ENCODE measurements around the gene PXN.

DNA sequence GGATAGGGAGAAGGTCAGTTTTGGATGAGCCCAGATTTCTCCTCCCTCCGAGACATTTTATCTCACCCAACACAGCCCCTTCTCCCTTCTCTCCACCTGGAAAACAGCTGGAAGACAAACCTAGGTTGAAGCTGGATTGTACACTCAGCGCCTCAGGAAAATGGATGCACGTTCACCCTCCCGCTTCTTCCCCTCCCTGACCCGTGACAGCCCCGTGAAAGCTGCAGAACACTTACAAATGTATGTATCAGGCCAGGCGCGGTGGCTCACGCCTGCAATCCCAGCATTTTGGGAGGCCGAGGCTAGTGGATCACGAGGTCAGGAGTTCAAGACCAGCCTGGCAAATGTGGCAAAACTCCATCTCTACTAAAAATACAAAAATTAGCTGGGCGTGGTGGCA is 22.0 kb upstream of the PXN start:
- TF ChIP-seq, protein P1, sequence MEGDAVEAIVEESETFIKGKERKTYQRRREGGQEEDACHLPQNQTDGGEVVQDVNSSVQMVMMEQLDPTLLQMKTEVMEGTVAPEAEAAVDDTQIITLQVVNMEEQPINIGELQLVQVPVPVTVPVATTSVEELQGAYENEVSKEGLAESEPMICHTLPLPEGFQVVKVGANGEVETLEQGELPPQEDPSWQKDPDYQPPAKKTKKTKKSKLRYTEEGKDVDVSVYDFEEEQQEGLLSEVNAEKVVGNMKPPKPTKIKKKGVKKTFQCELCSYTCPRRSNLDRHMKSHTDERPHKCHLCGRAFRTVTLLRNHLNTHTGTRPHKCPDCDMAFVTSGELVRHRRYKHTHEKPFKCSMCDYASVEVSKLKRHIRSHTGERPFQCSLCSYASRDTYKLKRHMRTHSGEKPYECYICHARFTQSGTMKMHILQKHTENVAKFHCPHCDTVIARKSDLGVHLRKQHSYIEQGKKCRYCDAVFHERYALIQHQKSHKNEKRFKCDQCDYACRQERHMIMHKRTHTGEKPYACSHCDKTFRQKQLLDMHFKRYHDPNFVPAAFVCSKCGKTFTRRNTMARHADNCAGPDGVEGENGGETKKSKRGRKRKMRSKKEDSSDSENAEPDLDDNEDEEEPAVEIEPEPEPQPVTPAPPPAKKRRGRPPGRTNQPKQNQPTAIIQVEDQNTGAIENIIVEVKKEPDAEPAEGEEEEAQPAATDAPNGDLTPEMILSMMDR (IDR thresholded peaks at IDR 0.05; ENCODE audit: poor library complexity, severe bottlenecking) = no peak
- TF ChIP-seq EP300 (conservative IDR thresholded peaks at IDR 0.05; ENCODE audit: poor library complexity, severe bottlenecking) (no peak), POLR2AphosphoS5 (IDR thresholded peaks at IDR 0.05) (no peak), RAD21 (conservative IDR thresholded peaks at IDR 0.05) (no peak), EZH2 (IDR thresholded peaks at IDR 0.05; ENCODE audit: borderline replicate concordance, insufficient read depth, low read length, poor library complexity, severe bottlenecking) (no peak), TAF1 (IDR thresholded peaks at IDR 0.05; ENCODE audit: low read depth) (no peak)
- TF ChIP-seq, protein P2, sequence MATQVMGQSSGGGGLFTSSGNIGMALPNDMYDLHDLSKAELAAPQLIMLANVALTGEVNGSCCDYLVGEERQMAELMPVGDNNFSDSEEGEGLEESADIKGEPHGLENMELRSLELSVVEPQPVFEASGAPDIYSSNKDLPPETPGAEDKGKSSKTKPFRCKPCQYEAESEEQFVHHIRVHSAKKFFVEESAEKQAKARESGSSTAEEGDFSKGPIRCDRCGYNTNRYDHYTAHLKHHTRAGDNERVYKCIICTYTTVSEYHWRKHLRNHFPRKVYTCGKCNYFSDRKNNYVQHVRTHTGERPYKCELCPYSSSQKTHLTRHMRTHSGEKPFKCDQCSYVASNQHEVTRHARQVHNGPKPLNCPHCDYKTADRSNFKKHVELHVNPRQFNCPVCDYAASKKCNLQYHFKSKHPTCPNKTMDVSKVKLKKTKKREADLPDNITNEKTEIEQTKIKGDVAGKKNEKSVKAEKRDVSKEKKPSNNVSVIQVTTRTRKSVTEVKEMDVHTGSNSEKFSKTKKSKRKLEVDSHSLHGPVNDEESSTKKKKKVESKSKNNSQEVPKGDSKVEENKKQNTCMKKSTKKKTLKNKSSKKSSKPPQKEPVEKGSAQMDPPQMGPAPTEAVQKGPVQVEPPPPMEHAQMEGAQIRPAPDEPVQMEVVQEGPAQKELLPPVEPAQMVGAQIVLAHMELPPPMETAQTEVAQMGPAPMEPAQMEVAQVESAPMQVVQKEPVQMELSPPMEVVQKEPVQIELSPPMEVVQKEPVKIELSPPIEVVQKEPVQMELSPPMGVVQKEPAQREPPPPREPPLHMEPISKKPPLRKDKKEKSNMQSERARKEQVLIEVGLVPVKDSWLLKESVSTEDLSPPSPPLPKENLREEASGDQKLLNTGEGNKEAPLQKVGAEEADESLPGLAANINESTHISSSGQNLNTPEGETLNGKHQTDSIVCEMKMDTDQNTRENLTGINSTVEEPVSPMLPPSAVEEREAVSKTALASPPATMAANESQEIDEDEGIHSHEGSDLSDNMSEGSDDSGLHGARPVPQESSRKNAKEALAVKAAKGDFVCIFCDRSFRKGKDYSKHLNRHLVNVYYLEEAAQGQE (IDR thresholded peaks at IDR 0.05; ENCODE audit: borderline replicate concordance) = no peak
